WERI-Rb-1 (cell line): ENCODE results near the gene MRAP2.

ENCODE experiments used
- DNase-seq: peaks from one replicate; pipeline ENCODE4 v3.0.0-alpha.2; 2020
- H3K27ac ChIP-seq: fragments of 250-450 bp; sonication (Bioruptor Pico); 2 replicates; pipeline ENCODE4 v1.5.1; 2020; ENCODE audit warnings: mild to moderate bottlenecking, moderate library complexity
- H3K27me3 ChIP-seq: fragments of 250-450 bp; sonication (Bioruptor Pico); 2 replicates; pipeline ENCODE4 v1.5.1; 2021; ENCODE audit warnings: mild to moderate bottlenecking, low read depth, moderate library complexity; ENCODE audit not compliant: insufficient read depth, severe bottlenecking
- H3K36me3 ChIP-seq: fragments of 250-450 bp; sonication (Bioruptor Pico); 2 replicates; pipeline ENCODE4 v1.5.1; 2020; ENCODE audit warnings: mild to moderate bottlenecking, moderate library complexity
- H3K4me3 ChIP-seq: 2 replicates; pipeline ENCODE4 v1.5.1; 2011; ENCODE audit warnings: low read depth, mild to moderate bottlenecking, control low read depth, low read length
- H3K9me3 ChIP-seq: fragments of 250-450 bp; sonication (Bioruptor Pico); 2 replicates; pipeline ENCODE4 v1.5.1; 2021; ENCODE audit warnings: mild to moderate bottlenecking, moderate library complexity; ENCODE audit not compliant: severe bottlenecking
- TF ChIP-seq, protein P1 (sequence below): IDR thresholded peaks from 2 replicates; pipeline ENCODE4 v1.5.1; 2011; ENCODE audit warnings: low read depth, mild to moderate bottlenecking, control low read depth, inconsistent platforms, low read length

Gene MRAP2

DNA sequence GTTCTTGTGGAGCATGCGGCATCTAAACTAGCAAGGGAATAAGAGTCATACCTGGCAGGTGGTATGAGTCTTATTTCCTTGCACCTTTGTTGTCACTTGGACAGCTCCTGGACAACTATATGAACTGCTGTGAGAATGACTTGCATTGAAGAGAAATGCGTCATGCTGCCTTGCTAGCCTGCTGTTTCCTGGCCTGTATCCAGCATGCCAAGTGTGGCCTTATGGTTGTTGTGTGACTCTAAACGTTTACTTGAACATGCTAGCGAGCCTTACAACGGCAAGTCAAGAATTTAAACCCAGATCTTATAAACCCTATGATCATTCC lies 103.4 kb downstream of the MRAP2 start:
- H3K27me3 ChIP-seq, result no peaks in the 10 kb centered on the region
- TF ChIP-seq, protein P1, sequence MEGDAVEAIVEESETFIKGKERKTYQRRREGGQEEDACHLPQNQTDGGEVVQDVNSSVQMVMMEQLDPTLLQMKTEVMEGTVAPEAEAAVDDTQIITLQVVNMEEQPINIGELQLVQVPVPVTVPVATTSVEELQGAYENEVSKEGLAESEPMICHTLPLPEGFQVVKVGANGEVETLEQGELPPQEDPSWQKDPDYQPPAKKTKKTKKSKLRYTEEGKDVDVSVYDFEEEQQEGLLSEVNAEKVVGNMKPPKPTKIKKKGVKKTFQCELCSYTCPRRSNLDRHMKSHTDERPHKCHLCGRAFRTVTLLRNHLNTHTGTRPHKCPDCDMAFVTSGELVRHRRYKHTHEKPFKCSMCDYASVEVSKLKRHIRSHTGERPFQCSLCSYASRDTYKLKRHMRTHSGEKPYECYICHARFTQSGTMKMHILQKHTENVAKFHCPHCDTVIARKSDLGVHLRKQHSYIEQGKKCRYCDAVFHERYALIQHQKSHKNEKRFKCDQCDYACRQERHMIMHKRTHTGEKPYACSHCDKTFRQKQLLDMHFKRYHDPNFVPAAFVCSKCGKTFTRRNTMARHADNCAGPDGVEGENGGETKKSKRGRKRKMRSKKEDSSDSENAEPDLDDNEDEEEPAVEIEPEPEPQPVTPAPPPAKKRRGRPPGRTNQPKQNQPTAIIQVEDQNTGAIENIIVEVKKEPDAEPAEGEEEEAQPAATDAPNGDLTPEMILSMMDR, result no peak
- peaks cover 18% of the 10 kb centered on the region for H3K36me3 ChIP-seq
- DNase-seq, result no peak
- no peak overlapping the region for H3K4me3 ChIP-seq
- peaks cover 9% of the 10 kb centered on the region for H3K9me3 ChIP-seq
- H3K27ac ChIP-seq, result no peak overlapping the region

GRCh38 chr6:84137989-84138575 lies 104.5 kb downstream of the MRAP2 start:
- H3K36me3 ChIP-seq, result peaks cover 18% of the 10 kb centered on the region
- DNase-seq, result no peak
- TF ChIP-seq, protein P1, result no peak
- H3K27ac ChIP-seq, result no peak overlapping the region
- no peak overlapping the region for H3K4me3 ChIP-seq
- peaks cover 8% of the 10 kb centered on the region for H3K9me3 ChIP-seq
- no peaks in the 10 kb centered on the region for H3K27me3 ChIP-seq

- no peak overlapping the region for H3K27ac ChIP-seq
Measured at GRCh38 chr6:84139311-84139710, 105.7 kb downstream of the MRAP2 start.

More at GRCh38 chr6:84139311-84139710, 105.7 kb downstream of the MRAP2 start:
- TF ChIP-seq, protein P1, result no peak
- Histone ChIP-seq H3K4me3 (no peak overlapping the region), H3K27me3 (no peaks in the 10 kb centered on the region), H3K9me3 (no peaks in the 10 kb centered on the region), H3K36me3 (peaks cover 11% of the 10 kb centered on the region)
- DNase-seq, result no peak
